ENCODE results near the gene INHBA.

The INHBA gene

GRCh38 chr7:41693150-41693997, 9.5 kb downstream of the INHBA start:
- Histone ChIP-seq H2BK15ac (ENCODE audit: low read length) (no peak overlapping the region), H3K27ac (replicated peaks; ENCODE audit: low read length) (no peak overlapping the region), H3K79me1 (ENCODE audit: low read depth, low read length) (no peaks in the 10 kb centered on the region), H3K4me2 (ENCODE audit: insufficient read depth, low read length, poor library complexity, severe bottlenecking) (no peak overlapping the region), H3K27me3 (ENCODE audit: control insufficient read depth in 3 of 3, insufficient read depth in 3 of 3, low read depth in 1 of 3, low read length in 3 of 3) (peaks cover 0 to under 1% (median 0%) of the 10 kb centered on the region in 3 experiments), H4K91ac (ENCODE audit: low read depth, low read length, poor library complexity) (no peak overlapping the region), H2BK120ac (ENCODE audit: low read depth, low read length) (no peak overlapping the region), H3K4me3 (ENCODE audit: low read length in 2 of 2) (no peak overlapping the region), H2AFZ (ENCODE audit: low read length) (no peak overlapping the region), H3K4ac (ENCODE audit: low read length) (no peak overlapping the region), H2BK12ac (ENCODE audit: low read length) (no peak overlapping the region), H2AK5ac (ENCODE audit: low read depth, low read length) (no peak overlapping the region), H3K9me3 (replicated peaks in 1 of 2; ENCODE audit: control insufficient read depth in 2 of 2, insufficient read depth in 1 of 2, low read depth in 1 of 2, low read length in 2 of 2) (no peaks in the 10 kb centered on the region), H3K36me3 (replicated peaks in 1 of 2; ENCODE audit: control insufficient read depth in 2 of 2, insufficient read depth in 2 of 2, low read length in 2 of 2) (no peaks in the 10 kb centered on the region), H3K18ac (ENCODE audit: low read length) (no peak overlapping the region), H3K14ac (ENCODE audit: low read length) (no peak overlapping the region), H4K8ac (ENCODE audit: low read depth, low read length) (no peak overlapping the region), H3K9ac (ENCODE audit: low read depth, low read length, poor library complexity) (no peak overlapping the region), H3K23ac (ENCODE audit: low read depth, low read length, poor library complexity) (no peak overlapping the region), H2BK5ac (ENCODE audit: low read length) (no peak overlapping the region), H3K4me1 (ENCODE audit: control insufficient read depth in 2 of 2, insufficient read depth in 1 of 2, low read depth in 1 of 2, low read length in 2 of 2) (peaks cover 0 to 1% of the 10 kb centered on the region in 2 donors)
- no peak for DNase-seq (ENCODE audit: low spot score)
- WGBS, 2 donors (ENCODE audit: extremely low coverage in 2 of 2, insufficient read length in 2 of 2, insufficient replicate concordance in 1 of 2), result no CpG with 5 or more reads among the region's 10 CpGs

- no CpG with 5 or more reads among the region's 7 CpGs for WGBS, 2 donors (ENCODE audit: extremely low coverage in 2 of 2, insufficient read length in 2 of 2, insufficient replicate concordance in 1 of 2)
- Histone ChIP-seq H4K91ac (ENCODE audit: low read depth, low read length, poor library complexity) (no peak overlapping the region), H3K27ac (replicated peaks; ENCODE audit: low read length) (no peak overlapping the region), H3K36me3 (replicated peaks in 1 of 2; ENCODE audit: control insufficient read depth in 2 of 2, insufficient read depth in 2 of 2, low read length in 2 of 2) (no peaks in the 10 kb centered on the region), H4K8ac (ENCODE audit: low read depth, low read length) (no peak overlapping the region), H2AK5ac (ENCODE audit: low read depth, low read length) (no peak overlapping the region), H2BK5ac (ENCODE audit: low read length) (no peak overlapping the region), H3K18ac (ENCODE audit: low read length) (no peak overlapping the region), H2AFZ (ENCODE audit: low read length) (no peak overlapping the region), H2BK12ac (ENCODE audit: low read length) (no peak overlapping the region), H2BK120ac (ENCODE audit: low read depth, low read length) (no peak overlapping the region), H3K14ac (ENCODE audit: low read length) (no peak overlapping the region), H3K79me1 (ENCODE audit: low read depth, low read length) (no peaks in the 10 kb centered on the region), H3K4me3 (ENCODE audit: low read length in 2 of 2) (no peak overlapping the region), H3K9ac (ENCODE audit: low read depth, low read length, poor library complexity) (no peak overlapping the region), H2BK15ac (ENCODE audit: low read length) (no peak overlapping the region), H3K4me1 (ENCODE audit: control insufficient read depth in 2 of 2, insufficient read depth in 1 of 2, low read depth in 1 of 2, low read length in 2 of 2) (peaks cover 0 to 1% of the 10 kb centered on the region in 2 donors), H3K23ac (ENCODE audit: low read depth, low read length, poor library complexity) (no peak overlapping the region), H3K4ac (ENCODE audit: low read length) (no peak overlapping the region), H3K9me3 (replicated peaks in 1 of 2; ENCODE audit: control insufficient read depth in 2 of 2, insufficient read depth in 1 of 2, low read depth in 1 of 2, low read length in 2 of 2) (no peaks in the 10 kb centered on the region), H3K27me3 (ENCODE audit: control insufficient read depth in 3 of 3, insufficient read depth in 3 of 3, low read depth in 1 of 3, low read length in 3 of 3) (no peaks in the 10 kb centered on the region), H3K4me2 (ENCODE audit: insufficient read depth, low read length, poor library complexity, severe bottlenecking) (no peak overlapping the region)
- no peak for DNase-seq (ENCODE audit: low spot score)
Measured at GRCh38 chr7:41692251-41692650, 10.6 kb downstream of the INHBA start.

DNA sequence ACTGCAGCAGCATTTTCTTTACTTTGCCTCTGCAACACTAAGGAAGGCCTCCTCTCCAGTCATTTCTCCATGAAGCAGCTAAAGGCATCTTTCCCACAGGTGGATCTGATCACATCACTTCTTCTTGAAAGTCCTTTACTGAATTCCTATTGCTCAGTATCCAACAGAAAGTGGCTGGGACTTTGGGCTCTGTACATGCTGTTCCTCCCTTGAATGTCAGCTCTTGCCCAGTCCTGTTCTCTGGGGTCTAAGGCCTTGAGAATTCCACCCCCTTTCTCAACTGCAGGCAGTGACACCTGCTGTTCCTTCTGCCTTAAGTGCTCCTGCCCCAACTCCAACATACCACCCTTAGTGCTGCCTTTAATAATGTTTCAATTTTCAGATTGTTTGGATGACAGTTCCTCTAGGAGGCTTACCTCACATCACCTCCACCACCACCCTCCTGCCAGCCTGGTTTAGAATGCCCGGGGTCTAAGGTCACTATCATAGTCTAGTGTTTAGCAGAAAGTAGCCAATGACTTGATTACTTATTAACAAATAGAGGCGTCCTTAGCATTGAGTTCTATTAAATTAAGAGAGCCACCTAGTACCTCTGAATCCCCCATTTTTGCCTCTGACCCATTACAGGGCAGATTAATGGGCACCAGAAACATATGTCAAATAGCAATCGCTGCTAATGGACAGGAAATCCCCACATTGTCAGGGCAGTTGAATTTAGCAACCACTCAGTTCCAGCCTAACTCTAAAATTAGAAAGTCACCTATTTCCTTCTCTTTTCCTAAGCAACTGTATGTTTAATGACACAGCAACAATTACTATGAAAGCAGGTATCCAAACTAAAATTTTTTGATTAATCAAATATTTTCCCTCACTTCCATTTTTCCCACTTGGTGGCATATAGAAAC, 11.4 kb downstream of the INHBA start:
- H2AK5ac ChIP-seq (ENCODE audit: low read depth, low read length), result no peak overlapping the region
- H3K27ac ChIP-seq (replicated peaks; ENCODE audit: low read length), result no peak overlapping the region
- no peak overlapping the region for H2BK12ac ChIP-seq (ENCODE audit: low read length)
- no peak overlapping the region for H3K4me2 ChIP-seq (ENCODE audit: insufficient read depth, low read length, poor library complexity, severe bottlenecking)
- H2BK5ac ChIP-seq (ENCODE audit: low read length), result no peak overlapping the region
- no CpG with 5 or more reads among the region's 3 CpGs for WGBS, 2 donors (ENCODE audit: extremely low coverage in 2 of 2, insufficient read length in 2 of 2, insufficient replicate concordance in 1 of 2)
- no peaks in the 10 kb centered on the region for H3K9me3 ChIP-seq (replicated peaks in 1 of 2; ENCODE audit: control insufficient read depth in 2 of 2, insufficient read depth in 1 of 2, low read depth in 1 of 2, low read length in 2 of 2)
- H3K79me1 ChIP-seq (ENCODE audit: low read depth, low read length), result no peaks in the 10 kb centered on the region
- peaks cover 0 to 1% of the 10 kb centered on the region in 2 donors for H3K4me1 ChIP-seq (ENCODE audit: control insufficient read depth in 2 of 2, insufficient read depth in 1 of 2, low read depth in 1 of 2, low read length in 2 of 2)
- H3K18ac ChIP-seq (ENCODE audit: low read length), result peak overlapping the region; percentile 15
- no peak overlapping the region for H3K9ac ChIP-seq (ENCODE audit: low read depth, low read length, poor library complexity)
- H3K14ac ChIP-seq (ENCODE audit: low read length), result no peak overlapping the region
- H2BK120ac ChIP-seq (ENCODE audit: low read depth, low read length), result no peak overlapping the region
- H4K91ac ChIP-seq (ENCODE audit: low read depth, low read length, poor library complexity), result no peak overlapping the region
- no peak overlapping the region for H3K4ac ChIP-seq (ENCODE audit: low read length)
- no peak overlapping the region for H3K4me3 ChIP-seq (ENCODE audit: low read length in 2 of 2)
- H3K27me3 ChIP-seq (ENCODE audit: control insufficient read depth in 3 of 3, insufficient read depth in 3 of 3, low read depth in 1 of 3, low read length in 3 of 3), result no peaks in the 10 kb centered on the region
- no peak for DNase-seq (ENCODE audit: low spot score)
- no peak overlapping the region for H2AFZ ChIP-seq (ENCODE audit: low read length)
- no peak overlapping the region for H4K8ac ChIP-seq (ENCODE audit: low read depth, low read length)
- no peak overlapping the region for H2BK15ac ChIP-seq (ENCODE audit: low read length)
- no peak overlapping the region for H3K23ac ChIP-seq (ENCODE audit: low read depth, low read length, poor library complexity)
- no peaks in the 10 kb centered on the region for H3K36me3 ChIP-seq (replicated peaks in 1 of 2; ENCODE audit: control insufficient read depth in 2 of 2, insufficient read depth in 2 of 2, low read length in 2 of 2)

DNA sequence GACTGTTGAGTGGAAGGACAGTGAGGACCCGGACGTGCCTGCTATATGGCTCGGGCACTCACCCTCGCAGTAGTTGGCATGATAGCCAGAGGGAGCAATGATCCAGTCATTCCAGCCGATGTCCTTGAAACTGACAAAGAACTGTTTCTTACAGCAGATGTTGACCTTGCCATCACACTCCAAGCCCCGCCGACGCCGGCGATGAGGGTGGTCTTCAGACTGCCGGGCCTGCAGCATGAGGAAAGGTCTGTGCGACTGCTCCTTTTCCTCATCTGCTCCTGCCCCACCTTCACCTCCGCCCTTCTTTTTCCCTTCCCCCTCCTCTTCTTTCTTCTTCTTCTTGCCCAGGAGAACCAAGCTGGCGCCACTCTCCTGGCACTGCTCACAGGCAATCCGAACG, 13.1 kb downstream of the INHBA start:
- H3K4me3 ChIP-seq (ENCODE audit: low read length in 2 of 2), result peak overlapping the region in 1 of 2 donors; percentile 52
- H3K36me3 ChIP-seq (replicated peaks in 1 of 2; ENCODE audit: control insufficient read depth in 2 of 2, insufficient read depth in 2 of 2, low read length in 2 of 2), result no peaks in the 10 kb centered on the region
- H3K14ac ChIP-seq (ENCODE audit: low read length), result no peak overlapping the region
- H2BK12ac ChIP-seq (ENCODE audit: low read length), result peak overlapping the region; percentile 12
- H3K4ac ChIP-seq (ENCODE audit: low read length), result no peak overlapping the region
- no peak overlapping the region for H3K27ac ChIP-seq (replicated peaks; ENCODE audit: low read length)
- no peak overlapping the region for H2AFZ ChIP-seq (ENCODE audit: low read length)
- H2BK5ac ChIP-seq (ENCODE audit: low read length), result no peak overlapping the region
- H3K27me3 ChIP-seq (ENCODE audit: control insufficient read depth in 3 of 3, insufficient read depth in 3 of 3, low read depth in 1 of 3, low read length in 3 of 3), result no peaks in the 10 kb centered on the region
- no peak overlapping the region for H2AK5ac ChIP-seq (ENCODE audit: low read depth, low read length)
- no peak overlapping the region for H3K23ac ChIP-seq (ENCODE audit: low read depth, low read length, poor library complexity)
- H3K4me1 ChIP-seq (ENCODE audit: control insufficient read depth in 2 of 2, insufficient read depth in 1 of 2, low read depth in 1 of 2, low read length in 2 of 2), result peaks cover 0 to 1% of the 10 kb centered on the region in 2 donors
- no peak overlapping the region for H3K9ac ChIP-seq (ENCODE audit: low read depth, low read length, poor library complexity)
- no CpG with 5 or more reads among the region's 16 CpGs for WGBS, 2 donors (ENCODE audit: extremely low coverage in 2 of 2, insufficient read length in 2 of 2, insufficient replicate concordance in 1 of 2)
- no peaks in the 10 kb centered on the region for H3K79me1 ChIP-seq (ENCODE audit: low read depth, low read length)
- DNase-seq (ENCODE audit: low spot score), result no peak
- no peak overlapping the region for H3K4me2 ChIP-seq (ENCODE audit: insufficient read depth, low read length, poor library complexity, severe bottlenecking)
- no peaks in the 10 kb centered on the region for H3K9me3 ChIP-seq (replicated peaks in 1 of 2; ENCODE audit: control insufficient read depth in 2 of 2, insufficient read depth in 1 of 2, low read depth in 1 of 2, low read length in 2 of 2)
- H2BK120ac ChIP-seq (ENCODE audit: low read depth, low read length), result no peak overlapping the region
- no peak overlapping the region for H4K91ac ChIP-seq (ENCODE audit: low read depth, low read length, poor library complexity)
- H2BK15ac ChIP-seq (ENCODE audit: low read length), result no peak overlapping the region
- no peak overlapping the region for H3K18ac ChIP-seq (ENCODE audit: low read length)
- H4K8ac ChIP-seq (ENCODE audit: low read depth, low read length), result no peak overlapping the region

Data from neuronal stem cell (in vitro differentiated cells).